IMR-90 (cell line): ENCODE data around the gene NR5A1. TPM values are rescaled to one million over a fixed set of nuclear protein-coding genes. Genes with fewer than 3 reads are reported as not detected.

Source experiments
- ATAC-seq: fragments of 200-7000 bp; cut with Tn5 transposase; 2 replicates; pipeline ENCODE4 v1.9.1; 2020; ENCODE audit warnings: low read depth, mild to moderate bottlenecking, moderate library complexity
- BruUV-seq: library from RNA; stranded (reverse); fragments of 400-500 nt; replicated peaks from 2 replicates; lab custom pipeline; 2021; lab: Mats Ljungman, UMichigan
- CTCF ChIA-PET: fragments of 300-600 bp; formaldehyde crosslinking; extraction: SDS; loops from one replicate; lab custom pipeline; 2021; ENCODE audit warnings: antibody characterized with exemption; lab: Yijun Ruan, JAX
- POLR2A ChIA-PET: fragments of 300-600 bp; sonication (Branson Sonifier 250); formaldehyde crosslinking; loops from one replicate; lab custom pipeline; 2022; ENCODE audit warnings: antibody characterized with exemption; ENCODE audit not compliant: unreplicated experiment; lab: Charles Lee
- DNase-seq: peaks from one replicate; pipeline ENCODE4 v3.0.0; 2013
- H2AFZ ChIP-seq: replicated peaks from 2 replicates; pipeline ENCODE3; 2013; ENCODE audit warnings: low read length, mild to moderate bottlenecking; ENCODE audit not compliant: poor library complexity
- H2AK5ac ChIP-seq: 2 replicates; pipeline ENCODE4 v1.6.1; 2013; ENCODE audit warnings: low read depth, low read length, inconsistent platforms
- H2AK9ac ChIP-seq: replicated peaks from 2 replicates; pipeline ENCODE3; 2013; ENCODE audit warnings: mild to moderate bottlenecking, low read depth, low read length, moderate library complexity; ENCODE audit not compliant: poor library complexity
- H2BK120ac ChIP-seq: 2 replicates; pipeline ENCODE4 v1.6.1; 2013; ENCODE audit warnings: low read depth, low read length, inconsistent platforms
- H2BK15ac ChIP-seq: 3 replicates; pipeline ENCODE4 v1.6.1; 2013; ENCODE audit warnings: low read depth, low read length, inconsistent platforms
- H2BK20ac ChIP-seq: 2 replicates; pipeline ENCODE4 v1.6.1; 2013; ENCODE audit warnings: low read depth, mild to moderate bottlenecking, inconsistent platforms, low read length, moderate library complexity
- H2BK5ac ChIP-seq: 2 replicates; pipeline ENCODE4 v1.6.1; 2013; ENCODE audit warnings: mild to moderate bottlenecking, low read depth, low read length, inconsistent platforms; ENCODE audit not compliant: poor library complexity, severe bottlenecking
- H3K14ac ChIP-seq: replicated peaks from 2 replicates; pipeline ENCODE4 v1.6.1; 2013; ENCODE audit warnings: low read depth, low read length, inconsistent platforms
- H3K18ac ChIP-seq: 2 replicates; pipeline ENCODE4 v1.6.1; 2013; ENCODE audit warnings: low read depth, low read length, control low read depth
- H3K23ac ChIP-seq: 2 replicates; pipeline ENCODE4 v1.6.1; 2013; ENCODE audit warnings: low read depth, low read length, inconsistent platforms
- H3K27ac ChIP-seq: 2 replicates; pipeline ENCODE4 v1.5.1; 2013; ENCODE audit warnings: mild to moderate bottlenecking, control low read depth, low read length; ENCODE audit not compliant: insufficient read depth
- H3K27me3 ChIP-seq: 2 replicates; pipeline ENCODE4 v1.6.1; 2013; ENCODE audit warnings: low read length; ENCODE audit not compliant: control insufficient read depth, insufficient read depth
- H3K36me3 ChIP-seq: 2 replicates; pipeline ENCODE4 v1.6.1; 2013; ENCODE audit warnings: low read length, mixed read lengths; ENCODE audit not compliant: control insufficient read depth, insufficient read depth
- H3K4ac ChIP-seq: 2 replicates; pipeline ENCODE4 v1.6.1; 2013; ENCODE audit warnings: low read depth, low read length, inconsistent platforms
- H3K4me1 ChIP-seq: 2 replicates; pipeline ENCODE4 v1.6.1; 2013; ENCODE audit warnings: low read length, mixed read lengths; ENCODE audit not compliant: control insufficient read depth, insufficient read depth
- H3K4me2 ChIP-seq: 2 replicates; pipeline ENCODE4 v1.6.1; 2013; ENCODE audit warnings: low read depth, mild to moderate bottlenecking, control low read depth, low read length, moderate library complexity
- H3K4me3 ChIP-seq: 2 replicates; pipeline ENCODE4 v1.5.1; 2013; ENCODE audit warnings: low read depth, mild to moderate bottlenecking, control low read depth, low read length, moderate library complexity; ENCODE audit not compliant: insufficient read depth
- H3K56ac ChIP-seq: 2 replicates; pipeline ENCODE4 v1.6.1; 2013; ENCODE audit warnings: low read length, inconsistent platforms; ENCODE audit not compliant: insufficient read depth; ENCODE audit errors: extremely low read depth
- H3K79me1 ChIP-seq, 2 experiments: 2 replicates each; pipeline ENCODE4 v1.6.1; 2013; ENCODE audit warnings: low read length in 2 of 2, inconsistent platforms in 1 of 2, low read depth in 1 of 2
- H3K9ac ChIP-seq: 2 replicates; pipeline ENCODE4 v1.6.1; 2013; ENCODE audit warnings: low read depth, low read length, control low read depth
- H3K9me1 ChIP-seq: 2 replicates; pipeline ENCODE4 v1.6.1; 2013; ENCODE audit warnings: low read length, inconsistent platforms; ENCODE audit not compliant: insufficient read depth
- H3K9me3 ChIP-seq: 2 replicates; pipeline ENCODE4 v1.6.1; 2013; ENCODE audit warnings: low read length; ENCODE audit not compliant: control insufficient read depth, insufficient read depth
- H4K20me1 ChIP-seq: 2 replicates; pipeline ENCODE4 v1.6.1; 2013; ENCODE audit warnings: low read length, inconsistent platforms; ENCODE audit not compliant: insufficient read depth
- H4K5ac ChIP-seq: 2 replicates; pipeline ENCODE4 v1.6.1; 2013; ENCODE audit warnings: mild to moderate bottlenecking, low read depth, low read length, control low read depth
- H4K8ac ChIP-seq, 2 experiments: 2 replicates each; pipeline ENCODE4 v1.6.1; 2013; ENCODE audit warnings: low read depth in 2 of 2, low read length in 2 of 2, control low read depth in 1 of 2, inconsistent platforms in 1 of 2
- H4K91ac ChIP-seq: 2 replicates; pipeline ENCODE4 v1.6.1; 2013; ENCODE audit warnings: low read depth, low read length, inconsistent platforms; ENCODE audit not compliant: insufficient read depth
- BHLHE40 ChIP-seq: fragments of 150-350 bp; IDR thresholded peaks from 2 replicates; pipeline ENCODE4 v1.6.1; 2016; ENCODE audit warnings: mild to moderate bottlenecking, low read depth, low read length
- CEBPB ChIP-seq: IDR thresholded peaks from 2 replicates; pipeline ENCODE4 v1.6.1; 2012; ENCODE audit warnings: low read depth, low read length, improper control_type of control experiment
- CTCF ChIP-seq: conservative IDR thresholded peaks from 2 replicates; pipeline ENCODE4 v1.5.1; 2012; ENCODE audit warnings: mild to moderate bottlenecking, low read depth, low read length, improper control_type of control experiment
- ELK1 ChIP-seq: fragments of 150-350 bp; IDR thresholded peaks from 2 replicates; pipeline ENCODE4 v1.6.1; 2016; ENCODE audit warnings: low read depth, mild to moderate bottlenecking, low read length, moderate library complexity, borderline replicate concordance
- FOS ChIP-seq: fragments of 150-350 bp; IDR thresholded peaks from 2 replicates; pipeline ENCODE4 v1.6.1; 2016; ENCODE audit warnings: low read depth, low read length
- MAFK ChIP-seq: IDR thresholded peaks from 2 replicates; pipeline ENCODE4 v1.6.1; 2012; ENCODE audit warnings: low read depth, low read length, improper control_type of control experiment
- MAZ ChIP-seq: IDR thresholded peaks from 2 replicates; pipeline ENCODE4 v1.6.1; 2012; ENCODE audit warnings: low read depth, mild to moderate bottlenecking, low read length, improper control_type of control experiment, moderate library complexity, borderline replicate concordance
- NFE2L2 ChIP-seq: fragments of 150-350 bp; IDR thresholded peaks from 2 replicates; pipeline ENCODE4 v1.6.1; 2016; ENCODE audit warnings: low read depth, mild to moderate bottlenecking, low read length
- POLR2A ChIP-seq: IDR thresholded peaks from 2 replicates; pipeline ENCODE4 v1.6.1; 2012; ENCODE audit warnings: mild to moderate bottlenecking, low read depth, low read length
- RAD21 ChIP-seq: IDR thresholded peaks from 2 replicates; pipeline ENCODE4 v1.6.1; 2012; ENCODE audit warnings: low read length, improper control_type of control experiment
- RCOR1 ChIP-seq: IDR thresholded peaks from 2 replicates; pipeline ENCODE4 v1.6.1; 2012; ENCODE audit warnings: mild to moderate bottlenecking, low read length, improper control_type of control experiment; ENCODE audit not compliant: insufficient replicate concordance
- USF2 ChIP-seq: fragments of 150-350 bp; IDR thresholded peaks from 2 replicates; pipeline ENCODE4 v1.6.1; 2017; ENCODE audit warnings: mild to moderate bottlenecking, antibody characterized with exemption, low read length, low read depth
- WGBS, 2 experiments: methylation state at CpG; one replicate each; pipeline versions ENCODE4 v1.1.5 to v1.1.7; 2013; ENCODE audit warnings: missing lambda C conversion rate in 2 of 2; ENCODE audit not compliant: insufficient read length in 1 of 2; ENCODE audit errors: extremely low coverage in 2 of 2; 5-methylcytosine and 5-hydroxymethylcytosine counted together
- dilution Hi-C: fragments of 300-500 bp; cut with HindIII; formaldehyde crosslinking; loops from one replicate; pipeline ENCODE4 v1.14.3; 2018; ENCODE audit warnings: low sequenced_read_pairs; ENCODE audit not compliant: unreplicated experiment
- in situ Hi-C: fragments of 300-500 bp; cut with MboI; formaldehyde crosslinking; loops from 3 replicates; pipeline ENCODE4 v1.14.3; 2019; ENCODE audit warnings: low sequenced_read_pairs, inconsistent platforms, mixed read lengths
- intact Hi-C: fragments of 100-400 bp; cut with micrococcal nuclease; formaldehyde crosslinking; loops from 2 replicates; pipeline ENCODE4 v1.10.0; 2022
- polyA plus RNA-seq, 3 experiments: library from polyadenylated mRNA; depleted of rRNA; stranded (reverse); fragments of >200 nt; gene quantifications; 2 replicates each; pipeline ENCODE4 v1.2.3, GENCODE V29; 2012; ENCODE audit warnings: low replicate concordance in 1 of 3
- total RNA-seq: library from RNA; depleted of rRNA; stranded (reverse); fragments of >200 nt; gene quantifications from 2 replicates; pipeline ENCODE4 v1.2.3, GENCODE V29; 2012

The NR5A1 gene
- total and polyA plus RNA-seq, 2 of the 4 experiments (the other 2 are of a cell fraction), result not detected

GRCh38 chr9:124465736-124466135 is 41.5 kb downstream of the NR5A1 start:
- Histone ChIP-seq H2AK9ac (no peak overlapping the region), H3K27ac (no peak overlapping the region), H3K14ac (no peak overlapping the region), H3K18ac (no peak overlapping the region), H3K4ac (no peak overlapping the region), H2AFZ (no peak overlapping the region), H3K56ac (no peak overlapping the region), H4K20me1 (no peaks in the 10 kb centered on the region), H3K9me3 (peaks cover 1% of the 10 kb centered on the region; the same call in 1 of the 2 replicates), H3K4me2 (no peak overlapping the region), H2BK5ac (no peak overlapping the region), H3K79me1 (no peaks in the 10 kb centered on the region), H3K4me1 (no peaks in the 10 kb centered on the region), H2AK5ac (no peak overlapping the region), H2BK20ac (no peak overlapping the region), H3K27me3 (peaks cover 42% of the 10 kb centered on the region), H3K23ac (no peak overlapping the region), H2BK120ac (no peak overlapping the region), H2BK15ac (no peak overlapping the region), H4K5ac (no peak overlapping the region), H4K8ac (no peak overlapping the region), H4K91ac (no peak overlapping the region), H3K4me3 (no peak overlapping the region), H3K9me1 (0 out of 2 replicates have a peak, but pooled peaks cover 2% of the 10 kb centered on the region), H3K9ac (no peak overlapping the region), H3K36me3 (no peaks in the 10 kb centered on the region)
- BruUV-seq, result no TSS peak
- no CpG with 5 or more reads among the region's 3 CpGs for WGBS, 2 experiments
- intact Hi-C loops, result no loop called here
- dilution Hi-C loops, result no loop called here
- TF ChIP-seq ELK1 (no peak), BHLHE40 (no peak), RAD21 (no peak), NFE2L2 (no peak), FOS (no peak), RCOR1 (no peak), CTCF (no peak), CEBPB (no peak), MAFK (no peak), POLR2A (no peak), MAZ (no peak), USF2 (no peak)
- in situ Hi-C loops, result no loop called here
- no peak for DNase-seq
- ChIA-PET POLR2A (no interaction called here), CTCF (no interaction called here)
- no peak for ATAC-seq
